OCI-LY1 (cell line): Measurements from ENCODE around the gene TPO.
"Not testable (repeated sequence)": the region's sequence is repeated elsewhere in the genome, so short reads cannot be mapped to it uniquely, and the experiment has no call there.

Experiments used
- H2AFZ ChIP-seq: fragments of 200-600 bp; sonication (generic), shearing (Covaris generic); 2 replicates; pipeline ENCODE4 v1.6.0; 2014; ENCODE audit warnings: antibody characterized with exemption, mild to moderate bottlenecking, low read length
- H3F3A ChIP-seq: fragments of 200-600 bp; sonication (generic), shearing (Covaris generic); 2 replicates; pipeline ENCODE4 v1.6.0; 2014; ENCODE audit warnings: mild to moderate bottlenecking, antibody characterized with exemption, low read length, moderate library complexity; ENCODE audit not compliant: insufficient read depth
- H3K27ac ChIP-seq: fragments of 200-600 bp; sonication (generic); 2 replicates; pipeline ENCODE4 v1.5.1; 2014; ENCODE audit warnings: low read length, mixed run types, mild to moderate bottlenecking, low read depth; ENCODE audit not compliant: poor library complexity, severe bottlenecking
- H3K27me3 ChIP-seq: fragments of 200-600 bp; sonication (generic); 2 replicates; pipeline ENCODE4 v1.6.0; 2014; ENCODE audit warnings: antibody characterized with exemption, mild to moderate bottlenecking, low read length, moderate library complexity; ENCODE audit not compliant: insufficient read depth
- H3K36me3 ChIP-seq: fragments of 200-600 bp; sonication (generic); 2 replicates; pipeline ENCODE4 v1.6.1; 2014; ENCODE audit warnings: mild to moderate bottlenecking, antibody characterized with exemption, low read length, moderate library complexity, mixed read lengths; ENCODE audit not compliant: insufficient read depth
- H3K4me1 ChIP-seq: fragments of 200-600 bp; sonication (generic); 2 replicates; pipeline ENCODE4 v1.5.1; 2014; ENCODE audit warnings: mild to moderate bottlenecking, low read length, moderate library complexity; ENCODE audit not compliant: insufficient read depth, severe bottlenecking
- H3K4me2 ChIP-seq: fragments of 200-600 bp; sonication (generic), shearing (Covaris generic); 2 replicates; pipeline ENCODE4 v1.6.1; 2014; ENCODE audit warnings: low read length
- H3K4me3 ChIP-seq: fragments of 200-600 bp; sonication (generic); 2 replicates; pipeline ENCODE4 v1.5.1; 2014; ENCODE audit warnings: low read length, low read depth, mild to moderate bottlenecking, mixed read lengths; ENCODE audit not compliant: poor library complexity, severe bottlenecking
- H3K79me2 ChIP-seq: fragments of 200-600 bp; shearing (Covaris generic); 2 replicates; pipeline ENCODE4 v1.6.1; 2016; ENCODE audit warnings: mixed run types, low read length, mixed read lengths; ENCODE audit not compliant: insufficient read depth
- H3K9ac ChIP-seq: fragments of 200-600 bp; sonication (generic), shearing (Covaris generic); 2 replicates; pipeline ENCODE4 v1.6.1; 2014; ENCODE audit warnings: mild to moderate bottlenecking, low read length, mixed read lengths
- H3K9me2 ChIP-seq: fragments of 200-600 bp; sonication (generic), shearing (Covaris generic); 2 replicates; pipeline ENCODE4 v1.6.1; 2014; ENCODE audit warnings: low read depth, mild to moderate bottlenecking, low read length, mixed read lengths
- H3K9me3 ChIP-seq: fragments of 200-600 bp; shearing (Covaris generic); 2 replicates; pipeline ENCODE4 v1.6.1; 2014; ENCODE audit warnings: low read length, mixed read lengths
- H4K20me1 ChIP-seq: fragments of 200-600 bp; sonication (generic), shearing (Covaris generic); 2 replicates; pipeline ENCODE4 v1.6.0; 2016; ENCODE audit warnings: mild to moderate bottlenecking, low read length; ENCODE audit not compliant: insufficient read depth
- EZH2 ChIP-seq: fragments of 200-600 bp; sonication (generic), shearing (Covaris generic); IDR thresholded peaks from 2 replicates; pipeline ENCODE4 v1.8.0; 2017; ENCODE audit warnings: borderline replicate concordance, mixed run types, mild to moderate bottlenecking, antibody characterized with exemption, low read length, moderate library complexity, mixed read lengths
- TF ChIP-seq, protein P1 (sequence below): fragments of 200-600 bp; sonication (generic), shearing (Covaris generic); IDR thresholded peaks from 2 replicates; pipeline ENCODE4 v1.5.1; 2017; ENCODE audit warnings: mild to moderate bottlenecking, antibody characterized with exemption, low read length, moderate library complexity, mixed read lengths

TPO gene

DNA sequence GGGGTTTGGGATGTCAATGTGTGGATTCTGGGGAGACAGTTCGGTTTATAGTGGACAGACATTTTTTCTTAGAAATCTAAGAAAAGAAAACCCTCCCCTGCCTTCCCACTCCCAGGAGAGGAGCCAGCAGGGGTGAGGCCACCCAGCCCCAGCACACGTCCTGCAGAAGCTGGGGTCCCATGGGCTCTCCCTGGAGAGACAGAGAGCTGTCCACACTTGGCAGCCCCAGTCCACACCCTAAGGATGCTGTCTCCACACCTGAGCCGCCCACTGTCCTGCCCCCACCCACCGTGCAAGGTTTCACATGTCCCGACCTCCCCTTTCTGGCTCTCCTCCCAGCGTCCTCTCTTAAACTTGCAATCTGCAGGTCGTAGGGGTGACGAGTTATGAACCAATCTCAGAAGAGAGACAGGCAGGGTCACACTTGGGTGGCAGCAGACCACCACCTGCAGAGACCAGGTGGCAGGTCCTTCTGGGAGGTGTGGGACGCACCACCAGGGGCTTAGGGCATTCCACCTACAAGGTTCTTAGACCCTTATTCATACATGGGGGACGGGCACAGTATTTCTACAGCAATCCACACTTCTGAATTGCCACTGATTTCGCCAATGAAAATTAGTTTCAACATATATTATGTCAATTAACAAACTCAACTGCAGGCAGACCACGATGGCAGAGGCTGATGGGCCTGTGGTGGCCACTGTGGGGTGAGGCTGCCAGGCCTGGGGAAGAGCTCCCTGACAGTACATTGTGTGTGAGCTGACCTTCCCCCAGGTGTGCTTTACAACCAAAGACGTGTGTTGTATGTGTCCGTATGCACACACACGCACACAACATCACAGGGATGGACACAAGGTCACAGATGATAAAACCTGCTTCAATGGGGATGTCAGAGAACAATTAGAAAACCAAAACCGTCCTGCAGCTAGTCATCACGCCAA is 158.5 kb downstream of the TPO start:
- H3K9me3 ChIP-seq = no peaks in the 10 kb centered on the region
- H3K9me2 ChIP-seq = no peaks in the 10 kb centered on the region
- no peak overlapping the region for H3K4me3 ChIP-seq
- no peak overlapping the region for H3K27ac ChIP-seq
- TF ChIP-seq EZH2 = no peak
- TF ChIP-seq, protein P1, sequence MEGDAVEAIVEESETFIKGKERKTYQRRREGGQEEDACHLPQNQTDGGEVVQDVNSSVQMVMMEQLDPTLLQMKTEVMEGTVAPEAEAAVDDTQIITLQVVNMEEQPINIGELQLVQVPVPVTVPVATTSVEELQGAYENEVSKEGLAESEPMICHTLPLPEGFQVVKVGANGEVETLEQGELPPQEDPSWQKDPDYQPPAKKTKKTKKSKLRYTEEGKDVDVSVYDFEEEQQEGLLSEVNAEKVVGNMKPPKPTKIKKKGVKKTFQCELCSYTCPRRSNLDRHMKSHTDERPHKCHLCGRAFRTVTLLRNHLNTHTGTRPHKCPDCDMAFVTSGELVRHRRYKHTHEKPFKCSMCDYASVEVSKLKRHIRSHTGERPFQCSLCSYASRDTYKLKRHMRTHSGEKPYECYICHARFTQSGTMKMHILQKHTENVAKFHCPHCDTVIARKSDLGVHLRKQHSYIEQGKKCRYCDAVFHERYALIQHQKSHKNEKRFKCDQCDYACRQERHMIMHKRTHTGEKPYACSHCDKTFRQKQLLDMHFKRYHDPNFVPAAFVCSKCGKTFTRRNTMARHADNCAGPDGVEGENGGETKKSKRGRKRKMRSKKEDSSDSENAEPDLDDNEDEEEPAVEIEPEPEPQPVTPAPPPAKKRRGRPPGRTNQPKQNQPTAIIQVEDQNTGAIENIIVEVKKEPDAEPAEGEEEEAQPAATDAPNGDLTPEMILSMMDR = no peak
- no peaks in the 10 kb centered on the region for H3K4me1 ChIP-seq
- no peaks in the 10 kb centered on the region for H3K79me2 ChIP-seq
- no peaks in the 10 kb centered on the region for H3K36me3 ChIP-seq
- H3K4me2 ChIP-seq = no peak overlapping the region
- no peak overlapping the region for H2AFZ ChIP-seq
- H4K20me1 ChIP-seq = no peaks in the 10 kb centered on the region
- no peak overlapping the region for H3K9ac ChIP-seq
- H3K27me3 ChIP-seq = no peaks in the 10 kb centered on the region
- H3F3A ChIP-seq = no peaks in the 10 kb centered on the region

DNA sequence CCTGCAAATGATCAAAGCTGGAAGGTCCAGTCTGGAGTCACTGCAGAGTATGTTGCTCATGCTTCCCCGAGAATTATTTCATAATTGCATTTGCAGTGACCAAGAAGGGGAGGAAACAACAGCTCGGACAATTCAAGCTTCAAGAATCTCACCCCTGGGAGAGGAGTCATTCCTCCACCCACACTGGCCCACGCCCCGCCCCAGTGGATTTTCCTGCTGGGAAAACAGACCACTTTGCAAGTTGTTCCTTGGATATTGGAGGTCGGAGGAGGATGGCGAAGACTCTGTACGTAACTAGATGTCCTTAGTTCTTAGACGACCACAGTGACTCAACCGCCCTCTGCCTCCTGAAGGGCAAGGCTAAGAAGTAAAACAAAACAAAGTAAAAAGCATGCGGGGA is 159.4 kb downstream of the TPO start:
- H3K4me3 ChIP-seq = no peak overlapping the region

DNA sequence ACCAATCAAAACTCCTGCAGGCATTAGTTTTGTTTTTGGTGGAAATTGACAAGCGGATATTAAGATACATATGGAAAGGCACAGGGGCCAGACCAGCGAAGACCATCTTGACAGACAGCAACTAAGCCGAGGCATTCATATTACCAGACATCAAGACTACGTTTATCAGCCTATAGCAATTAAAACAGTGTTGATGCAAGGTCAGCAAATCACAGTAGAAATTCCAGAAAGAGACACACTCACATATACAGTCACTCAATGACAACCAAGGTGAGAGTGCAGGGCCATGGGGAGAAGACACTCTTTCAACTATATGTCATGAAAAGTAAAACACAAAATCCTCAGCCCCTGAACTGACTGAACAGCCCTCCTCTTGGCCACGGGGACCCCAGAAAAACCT is 164.6 kb downstream of the TPO start:
- H3K79me2 ChIP-seq = no peaks in the 10 kb centered on the region
- no peak overlapping the region for H2AFZ ChIP-seq
- no peak overlapping the region for H3K9ac ChIP-seq
- H3F3A ChIP-seq = no peaks in the 10 kb centered on the region
- no peaks in the 10 kb centered on the region for H4K20me1 ChIP-seq
- no peaks in the 10 kb centered on the region for H3K9me2 ChIP-seq
- no peaks in the 10 kb centered on the region for H3K9me3 ChIP-seq
- no peaks in the 10 kb centered on the region for H3K27me3 ChIP-seq
- TF ChIP-seq, protein P1 = no peak
- TF ChIP-seq EZH2 = no peak
- H3K27ac ChIP-seq = no peak overlapping the region
- H3K4me2 ChIP-seq = no peak overlapping the region
- no peaks in the 10 kb centered on the region for H3K36me3 ChIP-seq
- H3K4me1 ChIP-seq = no peaks in the 10 kb centered on the region
- H3K4me3 ChIP-seq = no peak overlapping the region

More for the DNA sequence above, 159.4 kb downstream of the TPO start:
- Histone ChIP-seq H4K20me1 (no peaks in the 10 kb centered on the region), H3F3A (no peaks in the 10 kb centered on the region), H3K4me2 (no peak overlapping the region), H2AFZ (no peak overlapping the region), H3K27ac (no peak overlapping the region), H3K9ac (no peak overlapping the region), H3K9me2 (no peaks in the 10 kb centered on the region), H3K4me1 (no peaks in the 10 kb centered on the region), H3K36me3 (no peaks in the 10 kb centered on the region), H3K79me2 (no peaks in the 10 kb centered on the region), H3K9me3 (no peaks in the 10 kb centered on the region), H3K27me3 (no peaks in the 10 kb centered on the region)
- TF ChIP-seq, protein P1 = no peak
- TF ChIP-seq EZH2 = no peak

DNA sequence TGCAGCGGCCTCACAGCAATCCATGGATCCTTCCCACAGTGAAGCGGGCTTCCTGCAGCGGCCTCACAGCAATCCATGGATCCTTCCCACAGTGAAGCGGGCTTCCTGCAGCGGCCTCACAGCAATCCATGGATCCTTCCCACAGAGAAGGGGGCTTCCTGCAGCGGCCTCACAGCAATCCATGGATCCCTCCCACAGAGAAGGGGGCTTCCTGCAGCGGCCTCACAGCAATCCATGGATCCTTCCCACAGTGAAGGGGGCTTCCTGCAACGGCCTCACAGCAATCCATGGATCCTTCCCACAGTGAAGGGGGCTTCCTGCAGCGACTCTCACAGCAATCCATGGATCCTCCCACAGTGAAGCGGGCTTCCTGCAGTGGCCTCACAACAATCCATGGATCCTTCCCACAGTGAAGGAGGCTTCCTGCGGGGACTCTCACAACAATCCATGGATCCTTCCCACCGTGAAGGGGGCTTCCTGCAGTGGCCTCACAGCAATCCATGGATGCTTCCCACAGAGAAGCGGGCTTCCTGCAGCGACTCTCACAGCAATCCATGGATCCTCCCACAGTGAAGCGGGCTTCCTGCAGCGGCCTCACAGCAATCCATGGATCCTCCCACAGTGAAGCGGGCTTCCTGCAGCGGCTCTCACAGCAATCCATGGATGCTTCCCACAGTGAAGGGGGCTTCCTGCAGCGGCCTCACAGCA is 168.1 kb downstream of the TPO start:
- not testable (repeated sequence) for H3K36me3 ChIP-seq, H3K4me2 ChIP-seq, H3K27ac ChIP-seq, H3K4me1 ChIP-seq, H3K27me3 ChIP-seq, H3K9me2 ChIP-seq, H3K9me3 ChIP-seq, H3K9ac ChIP-seq, H2AFZ ChIP-seq, H3K79me2 ChIP-seq, H4K20me1 ChIP-seq, H3K4me3 ChIP-seq, H3F3A ChIP-seq
